GM19025 (cell line): ENCODE data around the gene COPZ2.
"Not testable (repeated sequence)": the region's sequence is repeated elsewhere in the genome, so short reads cannot be mapped to it uniquely, and the experiment has no call there.

Experiments
- ATAC-seq: cut with Tn5 transposase; IDR thresholded peaks from one replicate; pipeline ENCODE4 v1.9.1; 2021; ENCODE audit warnings: mild to moderate bottlenecking, low read depth, moderate library complexity; ENCODE audit not compliant: unreplicated experiment

Gene COPZ2, protein sequence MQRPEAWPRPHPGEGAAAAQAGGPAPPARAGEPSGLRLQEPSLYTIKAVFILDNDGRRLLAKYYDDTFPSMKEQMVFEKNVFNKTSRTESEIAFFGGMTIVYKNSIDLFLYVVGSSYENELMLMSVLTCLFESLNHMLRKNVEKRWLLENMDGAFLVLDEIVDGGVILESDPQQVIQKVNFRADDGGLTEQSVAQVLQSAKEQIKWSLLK

DNA sequence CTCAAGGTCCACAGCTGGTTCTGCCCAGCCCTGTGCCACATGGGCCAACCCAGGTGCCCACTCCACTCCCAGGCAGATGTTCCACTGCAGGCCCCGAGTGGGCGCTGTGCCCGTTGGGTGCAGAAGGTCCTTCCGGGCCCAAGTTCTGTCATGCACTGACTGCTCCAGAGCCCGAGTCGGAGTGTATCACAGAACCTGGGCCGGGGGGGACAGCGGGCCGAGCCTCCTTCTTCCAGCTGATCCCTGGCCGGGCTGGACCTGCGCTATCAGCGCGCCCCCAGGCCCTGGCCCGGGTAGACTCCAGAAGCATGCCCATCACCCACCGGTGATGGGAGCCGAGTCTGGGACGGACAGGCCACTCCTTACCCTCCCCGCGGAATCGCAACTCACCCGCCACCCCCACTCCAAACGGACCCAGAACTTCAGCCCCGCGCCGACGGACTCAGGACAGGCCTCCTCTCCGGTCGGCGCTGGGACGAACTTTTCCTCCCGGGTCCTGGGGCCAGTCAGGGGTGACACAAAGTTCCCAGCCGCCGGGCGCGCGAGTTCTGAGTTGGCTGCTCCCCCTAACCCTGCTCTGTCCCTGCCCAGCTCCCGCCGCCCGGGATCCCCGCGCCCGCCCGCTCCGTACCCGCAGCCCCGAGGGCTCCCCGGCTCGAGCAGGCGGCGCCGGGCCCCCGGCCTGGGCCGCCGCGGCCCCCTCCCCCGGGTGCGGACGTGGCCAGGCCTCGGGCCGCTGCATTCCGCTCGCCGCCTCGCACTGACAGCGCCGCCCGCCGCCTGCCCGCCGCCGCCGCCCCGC is at the start of gene COPZ2:
Gene COPZ2 (minus strand): TSS at position 762 of the 802 bp plus-strand sequence. CDS start 20 bp downstream, at position 742.
- ATAC-seq, result no peak

DNA sequence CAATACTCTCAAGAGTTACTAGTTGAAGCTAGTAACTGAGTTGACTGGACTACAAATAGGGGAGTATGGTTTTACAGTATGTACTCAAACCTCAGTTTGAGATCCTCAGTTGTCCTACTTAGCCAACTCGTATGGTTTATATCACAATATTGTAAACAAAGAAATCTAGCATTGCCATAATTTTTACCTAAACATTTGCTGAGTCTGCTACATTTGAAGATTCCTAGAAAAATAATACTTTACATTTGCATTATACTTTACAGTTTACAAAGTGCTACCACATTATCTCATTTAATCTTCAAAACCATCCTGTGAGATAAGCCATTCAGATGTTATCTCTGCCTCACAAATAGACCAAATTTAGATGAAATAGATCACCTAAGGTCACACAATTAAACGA is 47.3 kb upstream of the COPZ2 start:
- no peak for ATAC-seq

DNA sequence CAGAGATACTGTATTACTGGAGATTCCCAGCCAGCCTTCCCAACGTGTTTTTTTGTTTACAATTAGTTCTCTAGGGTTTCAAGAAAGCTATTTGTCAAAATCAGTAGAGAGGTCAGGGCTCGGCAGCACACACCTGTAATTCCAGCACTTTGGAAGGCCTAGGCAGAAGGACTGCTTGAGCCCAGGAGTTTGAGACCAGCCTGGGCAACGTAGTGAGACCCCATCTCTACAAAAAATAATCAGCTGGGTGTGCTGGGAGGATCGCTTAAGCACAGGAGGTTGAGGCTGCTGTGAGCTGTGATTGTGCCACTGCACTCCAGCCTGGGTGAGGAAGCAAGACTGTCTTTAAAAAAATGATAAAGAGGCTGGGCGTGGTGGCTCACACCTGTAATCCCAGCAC is 44.3 kb upstream of the COPZ2 start:
- no peak for ATAC-seq

DNA sequence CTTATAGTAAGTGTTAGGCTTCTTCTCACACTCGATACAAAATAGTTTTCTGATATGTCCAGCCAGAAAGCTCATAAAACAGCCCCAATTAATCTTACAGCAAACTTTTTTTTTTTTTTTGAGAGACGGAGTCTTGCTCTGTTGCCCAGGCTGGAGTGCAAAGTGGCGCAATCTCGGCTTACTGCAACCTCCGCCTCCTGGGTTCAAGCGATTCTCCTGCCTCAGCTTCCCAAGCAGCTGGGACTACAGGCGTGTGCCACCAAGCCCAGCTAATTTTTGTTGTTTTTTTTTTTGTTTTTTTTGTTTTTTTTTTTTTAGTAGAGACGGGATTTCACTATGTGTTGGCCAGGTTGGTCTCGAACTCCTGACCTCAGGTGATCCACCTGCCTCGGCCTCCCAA is 39.6 kb upstream of the COPZ2 start:
- ATAC-seq, result not testable (repeated sequence)

DNA sequence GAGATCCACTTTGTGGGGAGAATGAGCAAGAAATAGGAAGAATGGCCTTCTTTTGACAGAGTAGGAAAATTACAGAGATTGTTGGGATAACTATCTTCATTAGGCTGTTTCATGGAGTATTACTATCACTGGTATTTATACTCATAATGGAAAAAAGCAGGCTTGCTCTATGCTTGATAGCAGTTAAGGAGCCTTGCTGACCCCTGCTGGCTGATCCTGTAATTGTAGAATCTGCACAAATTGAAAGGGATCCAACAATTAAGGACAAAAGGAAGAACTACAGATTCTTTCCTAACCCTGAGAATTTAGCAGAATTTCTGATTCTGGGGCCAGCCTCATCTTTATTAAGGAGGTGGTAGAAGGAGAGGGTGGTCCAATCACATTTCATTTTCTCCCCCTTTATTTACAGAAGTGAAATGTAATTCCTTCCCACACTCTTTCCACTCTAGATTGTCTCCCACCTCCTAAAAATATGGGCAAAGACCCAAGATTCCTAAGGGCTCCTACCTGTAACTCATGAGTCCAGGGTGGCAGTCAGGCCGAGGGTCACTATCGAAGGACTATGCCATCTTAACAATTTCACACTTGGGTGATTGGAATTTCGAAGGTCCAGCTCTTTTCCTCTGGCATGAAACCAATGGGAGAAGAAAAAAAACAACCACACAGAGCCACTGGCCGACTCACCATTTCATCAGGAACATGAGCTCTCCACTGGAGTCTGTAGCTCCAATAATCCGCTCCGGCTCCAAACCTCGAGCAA is 36.9 kb upstream of the COPZ2 start:
- ATAC-seq, result no peak

DNA sequence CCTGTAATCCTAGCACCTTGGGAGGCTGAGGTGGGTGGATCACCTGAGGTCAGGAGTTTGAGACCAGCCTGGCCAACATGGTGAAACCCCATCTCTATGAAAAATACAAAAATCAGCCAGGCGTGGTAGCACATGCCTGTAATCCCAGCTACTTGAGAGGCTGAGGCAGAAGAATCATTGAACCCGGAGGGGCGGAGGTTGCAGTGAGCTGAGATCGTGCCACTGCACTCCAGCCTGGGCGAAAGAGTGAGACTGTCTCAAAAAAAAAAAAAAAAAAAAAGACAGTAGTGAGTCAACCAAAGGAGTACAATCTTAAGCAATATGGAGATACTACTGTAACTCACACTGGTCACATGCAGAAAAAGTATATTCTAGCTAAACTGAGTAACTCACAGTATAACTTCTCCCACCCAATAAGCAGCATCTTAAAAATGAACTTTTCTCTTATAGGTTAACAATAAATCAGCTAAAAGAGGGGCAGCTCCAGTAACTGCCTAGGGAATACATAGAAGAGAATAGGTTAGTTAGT is 36.0 kb upstream of the COPZ2 start:
- ATAC-seq, result not testable (repeated sequence)

DNA sequence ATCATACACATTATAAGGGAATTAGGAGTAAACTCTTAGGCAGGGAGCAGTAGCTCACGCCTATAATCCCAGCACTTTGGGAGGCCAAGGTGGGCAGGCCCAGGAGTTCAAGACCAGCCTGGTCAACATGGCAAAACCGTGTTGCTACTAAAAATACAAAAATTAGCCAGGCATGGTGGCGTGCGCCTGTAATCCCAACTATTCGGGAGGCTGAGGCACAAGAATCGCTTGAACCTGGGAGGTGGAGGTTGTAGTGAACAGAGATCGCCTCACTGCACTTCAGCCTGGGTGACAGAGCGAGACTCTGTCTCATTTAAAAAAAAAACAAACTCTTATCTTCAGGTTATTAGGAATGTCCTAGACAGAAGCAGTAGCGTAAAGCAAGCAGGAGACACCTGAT is 35.2 kb upstream of the COPZ2 start:
- not testable (repeated sequence) for ATAC-seq

DNA sequence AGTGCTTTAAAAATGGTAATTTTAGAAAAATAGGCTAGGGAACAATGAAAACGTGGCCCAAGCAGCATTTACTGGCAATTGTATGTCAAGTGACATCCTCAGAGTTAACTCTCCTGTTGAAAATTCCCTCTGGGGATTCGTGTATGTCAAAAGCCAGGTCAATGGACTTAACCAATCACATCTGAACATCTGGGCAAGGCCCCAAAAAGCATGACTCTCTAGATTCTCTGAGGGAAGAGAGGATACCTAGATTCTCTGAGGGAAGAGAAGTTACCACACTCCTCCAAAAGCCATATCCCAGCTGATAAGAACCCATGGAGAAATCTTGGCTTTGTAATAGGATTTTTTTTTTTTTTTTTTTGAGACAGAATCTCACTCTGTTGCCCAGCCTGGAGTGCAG is 34.1 kb upstream of the COPZ2 start:
- no peak for ATAC-seq

DNA sequence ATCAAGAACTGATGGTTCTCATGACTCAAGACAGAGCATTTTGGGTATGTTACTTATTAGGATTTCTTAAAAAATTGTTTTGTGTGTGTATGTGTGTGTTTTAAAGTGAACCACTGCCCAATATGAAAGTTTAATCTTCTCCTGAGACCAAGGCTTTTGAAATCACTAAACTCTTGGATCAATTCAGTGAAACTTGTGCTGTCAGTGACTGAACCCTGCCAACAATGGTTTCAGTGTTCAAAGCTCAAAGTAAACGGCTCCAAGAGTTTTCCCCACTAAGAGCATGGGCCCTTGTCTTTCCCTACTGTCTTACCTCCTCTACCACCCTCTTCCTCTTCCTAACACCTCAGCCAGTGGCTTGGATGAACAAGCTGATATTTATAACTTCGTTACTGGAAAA is 32.6 kb upstream of the COPZ2 start:
- ATAC-seq, result no peak

DNA sequence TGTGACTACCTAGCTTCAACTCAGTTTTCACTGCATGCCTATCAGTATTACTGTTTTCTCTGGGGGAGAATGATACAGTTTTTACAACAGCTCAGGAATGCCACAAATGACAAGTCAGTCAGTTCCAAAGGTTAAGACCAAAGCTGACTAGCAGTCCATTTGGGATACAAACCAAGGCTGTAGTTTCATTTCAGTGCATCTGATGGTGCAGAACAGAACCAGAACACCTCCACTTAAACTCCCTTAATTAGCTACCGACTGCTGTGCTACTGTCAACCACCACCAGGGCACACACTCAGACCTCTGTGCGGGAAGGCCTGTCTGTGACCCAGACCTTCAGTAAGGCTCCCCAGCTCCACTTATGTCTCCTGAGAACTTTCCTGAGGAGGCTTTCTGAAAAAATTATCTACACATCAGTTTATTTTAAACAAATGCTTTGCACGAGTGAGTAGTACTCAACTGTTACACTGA is 30.9 kb upstream of the COPZ2 start:
- no peak for ATAC-seq

DNA sequence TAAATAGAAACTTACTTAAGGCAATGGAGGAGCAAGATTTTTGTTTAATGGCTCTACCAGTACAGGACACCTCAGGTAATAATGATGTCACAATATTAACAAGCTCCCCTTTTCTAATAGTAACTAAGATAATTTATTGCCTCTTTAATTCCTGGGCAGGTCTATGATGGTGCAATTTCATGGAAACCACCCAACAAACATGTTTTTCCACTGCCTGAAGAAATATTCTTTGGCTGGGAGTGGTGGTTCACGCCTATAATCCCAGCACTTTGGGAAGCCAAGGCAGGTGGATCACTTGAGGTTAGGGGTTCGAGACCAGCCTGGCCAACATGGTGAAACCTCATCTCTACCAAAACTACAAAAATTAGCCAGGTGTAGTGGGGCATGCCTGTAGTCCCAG is 30.2 kb upstream of the COPZ2 start:
- not testable (repeated sequence) for ATAC-seq

DNA sequence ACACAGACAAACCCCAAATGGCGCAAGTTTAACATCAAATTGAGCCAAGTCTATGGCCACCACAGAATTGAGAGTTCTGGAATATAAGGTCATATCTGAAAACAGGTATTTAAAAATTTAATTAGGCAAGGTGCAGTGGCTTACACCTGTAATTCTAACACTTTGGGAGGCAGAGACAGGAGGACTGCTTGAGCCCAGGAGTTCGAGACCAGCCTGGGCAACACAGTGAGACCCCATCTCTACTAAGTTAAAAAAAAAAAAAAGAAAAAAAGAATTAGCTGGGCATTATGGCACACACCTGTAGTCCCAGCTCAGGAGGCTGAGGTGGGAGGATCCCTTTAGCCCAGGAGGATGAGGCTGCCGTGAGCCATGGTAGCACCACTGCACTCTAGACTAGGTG is 29.6 kb upstream of the COPZ2 start:
- ATAC-seq, result no peak

DNA sequence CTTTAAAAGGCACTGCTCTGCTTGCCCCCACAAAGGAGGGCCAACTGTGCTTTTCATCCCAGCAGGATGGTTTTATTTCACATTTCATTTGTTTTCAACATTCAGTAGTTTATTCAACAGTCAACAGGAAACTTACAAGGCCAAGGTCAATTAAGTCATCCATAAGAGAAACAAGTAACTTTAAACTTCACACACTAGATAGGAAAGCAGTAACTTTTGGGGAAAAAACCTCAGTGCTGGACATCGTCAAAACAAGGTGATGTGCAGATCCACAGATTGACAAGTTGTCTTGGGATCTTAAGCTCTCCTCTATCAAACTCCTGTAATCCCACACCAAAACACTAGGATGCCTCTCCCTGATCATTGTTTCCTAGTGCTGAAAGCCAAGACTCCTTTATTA is 29.1 kb upstream of the COPZ2 start:
- no peak for ATAC-seq

DNA sequence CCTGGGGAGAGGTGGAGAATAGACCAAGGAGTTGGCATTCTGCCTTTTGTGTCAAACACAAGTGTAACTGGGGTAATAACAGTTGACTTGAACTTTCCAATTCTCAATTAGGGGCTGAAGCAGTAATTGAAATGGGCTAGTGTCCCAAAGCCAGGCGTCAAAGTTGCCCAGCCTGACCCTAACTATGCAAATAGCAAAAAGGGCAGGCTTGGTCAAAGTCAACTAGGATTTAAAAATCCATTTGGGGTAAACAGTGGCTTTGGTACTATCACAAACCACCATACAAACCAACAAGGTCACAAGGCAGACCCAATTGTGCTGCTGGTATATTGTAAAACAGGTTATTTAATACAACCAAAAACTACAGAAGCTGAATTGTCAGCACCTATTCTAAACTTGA is 28.6 kb upstream of the COPZ2 start:
- ATAC-seq, result no peak

DNA sequence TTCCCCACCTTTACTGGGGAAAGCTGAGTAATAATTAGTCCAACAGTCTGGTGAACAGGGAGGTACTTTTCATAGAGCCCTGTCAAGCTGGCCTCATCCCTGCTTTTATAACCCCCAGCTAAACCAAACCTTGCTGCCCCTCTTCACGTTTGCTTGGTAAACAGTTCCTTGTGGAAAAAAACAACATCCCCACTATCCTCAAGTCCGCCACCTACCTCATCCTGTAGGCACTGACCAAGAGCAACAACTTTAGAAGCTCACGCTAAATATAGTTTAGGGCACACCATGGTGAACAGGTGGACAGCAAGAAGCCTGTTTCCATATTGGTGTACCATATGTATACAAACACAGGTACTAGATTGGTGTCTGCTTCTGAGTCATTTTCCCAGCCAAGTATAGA is 27.0 kb upstream of the COPZ2 start:
- no peak for ATAC-seq

DNA sequence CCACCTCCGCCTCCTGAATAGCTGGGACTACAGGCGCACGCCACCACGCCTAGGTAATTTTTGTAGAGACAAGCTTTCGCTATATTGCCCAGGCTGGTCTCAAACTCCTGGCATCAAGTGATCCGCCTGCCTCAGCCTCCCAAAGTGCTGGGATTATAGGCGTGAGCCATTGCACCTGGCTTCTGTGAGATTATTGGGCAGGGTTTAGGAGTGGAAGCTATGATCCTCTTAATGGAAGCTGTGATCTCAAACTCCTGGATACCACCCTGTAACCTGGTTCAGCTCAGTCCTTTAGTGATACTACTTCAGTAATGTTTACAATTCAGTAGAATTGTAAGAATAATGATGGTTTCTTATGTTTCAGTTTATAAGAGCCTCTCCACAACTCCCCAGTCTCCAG is 24.7 kb upstream of the COPZ2 start:
- no peak for ATAC-seq

DNA sequence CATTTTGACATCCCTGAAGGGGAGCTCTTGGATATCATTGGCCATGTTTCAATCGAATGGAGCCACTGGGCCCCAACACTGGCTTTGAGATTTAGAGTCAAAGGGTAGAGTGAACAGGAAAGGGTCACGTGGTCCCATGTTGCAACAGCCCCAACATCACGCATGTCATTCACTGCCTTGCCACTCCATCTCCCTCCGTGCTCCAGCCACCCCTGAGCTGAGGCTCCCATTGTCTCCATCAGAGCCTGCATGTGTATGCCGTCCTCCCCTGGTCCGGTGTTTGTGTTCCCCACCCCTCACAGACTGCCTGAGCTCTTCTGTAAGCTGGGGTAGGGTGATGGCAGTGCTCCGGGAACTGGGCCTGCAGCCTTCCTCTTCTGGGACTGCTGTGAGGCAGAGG is 22.7 kb upstream of the COPZ2 start:
- no peak for ATAC-seq

DNA sequence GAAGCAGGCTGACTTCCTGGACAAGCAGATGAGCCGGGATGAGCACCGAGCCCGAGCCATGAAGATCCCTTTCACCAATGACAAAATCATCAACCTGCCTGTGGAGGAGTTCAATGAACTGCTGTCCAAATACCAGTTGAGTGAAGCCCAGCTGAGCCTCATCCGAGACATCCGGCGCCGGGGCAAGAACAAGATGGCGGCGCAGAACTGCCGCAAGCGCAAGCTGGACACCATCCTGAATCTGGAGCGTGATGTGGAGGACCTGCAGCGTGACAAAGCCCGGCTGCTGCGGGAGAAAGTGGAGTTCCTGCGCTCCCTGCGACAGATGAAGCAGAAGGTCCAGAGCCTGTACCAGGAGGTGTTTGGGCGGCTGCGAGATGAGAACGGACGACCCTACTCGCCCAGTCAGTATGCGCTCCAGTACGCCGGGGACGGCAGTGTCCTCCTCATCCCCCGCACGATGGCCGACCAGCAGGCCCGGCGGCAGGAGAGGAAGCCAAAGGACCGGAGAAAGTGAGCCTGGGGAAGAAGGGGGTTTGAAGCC is 21.6 kb upstream of the COPZ2 start:
- no peak for ATAC-seq

DNA sequence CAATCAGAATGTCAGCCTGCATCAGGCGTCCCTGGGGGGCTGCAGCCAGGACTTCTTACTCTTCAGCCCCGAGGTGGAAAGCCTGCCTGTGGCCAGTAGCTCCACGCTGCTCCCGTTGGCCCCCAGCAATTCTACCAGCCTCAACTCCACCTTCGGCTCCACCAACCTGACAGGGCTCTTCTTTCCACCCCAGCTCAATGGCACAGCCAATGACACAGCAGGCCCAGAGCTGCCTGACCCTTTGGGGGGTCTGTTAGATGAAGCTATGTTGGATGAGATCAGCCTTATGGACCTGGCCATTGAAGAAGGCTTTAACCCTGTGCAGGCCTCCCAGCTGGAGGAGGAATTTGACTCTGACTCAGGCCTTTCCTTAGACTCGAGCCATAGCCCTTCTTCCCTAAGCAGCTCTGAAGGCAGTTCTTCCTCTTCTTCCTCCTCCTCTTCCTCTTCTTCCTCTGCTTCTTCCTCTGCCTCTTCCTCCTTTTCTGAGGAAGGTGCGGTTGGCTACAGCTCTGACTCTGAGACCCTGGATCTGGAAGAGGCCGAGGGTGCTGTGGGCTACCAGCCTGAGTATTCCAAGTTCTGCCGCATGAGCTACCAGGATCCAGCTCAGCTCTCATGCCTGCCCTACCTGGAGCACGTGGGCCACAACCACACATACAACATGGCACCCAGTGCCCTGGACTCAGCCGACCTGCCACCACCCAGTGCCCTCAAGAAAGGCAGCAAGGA is 21.0 kb upstream of the COPZ2 start:
- ATAC-seq, result no peak

DNA sequence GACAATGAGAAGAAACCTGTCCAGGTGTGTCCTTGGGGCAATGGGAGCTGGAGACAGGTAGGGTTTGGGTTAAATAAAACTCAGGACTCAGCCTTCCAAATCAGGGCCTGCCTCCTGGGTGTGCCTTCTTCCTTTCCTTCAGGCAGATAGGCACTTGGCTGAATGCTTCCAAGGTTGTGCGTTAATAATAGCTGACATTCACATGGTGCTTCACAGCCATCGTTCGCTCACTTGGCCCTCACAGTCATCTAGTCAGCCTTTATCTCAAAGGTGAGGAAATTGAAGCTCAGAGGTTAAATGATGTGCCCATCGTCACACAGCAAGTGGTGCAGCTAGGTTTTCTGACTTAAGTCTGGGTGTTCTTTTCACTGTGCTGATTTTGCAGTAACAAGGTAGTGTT is 20.0 kb upstream of the COPZ2 start:
- no peak for ATAC-seq
